ENCODE measurements around the gene SMAD5.

SMAD5 gene

GRCh38 chr5:136200130-136200529 lies 67.5 kb downstream of the SMAD5 start:
- TF ChIP-seq, protein P1, sequence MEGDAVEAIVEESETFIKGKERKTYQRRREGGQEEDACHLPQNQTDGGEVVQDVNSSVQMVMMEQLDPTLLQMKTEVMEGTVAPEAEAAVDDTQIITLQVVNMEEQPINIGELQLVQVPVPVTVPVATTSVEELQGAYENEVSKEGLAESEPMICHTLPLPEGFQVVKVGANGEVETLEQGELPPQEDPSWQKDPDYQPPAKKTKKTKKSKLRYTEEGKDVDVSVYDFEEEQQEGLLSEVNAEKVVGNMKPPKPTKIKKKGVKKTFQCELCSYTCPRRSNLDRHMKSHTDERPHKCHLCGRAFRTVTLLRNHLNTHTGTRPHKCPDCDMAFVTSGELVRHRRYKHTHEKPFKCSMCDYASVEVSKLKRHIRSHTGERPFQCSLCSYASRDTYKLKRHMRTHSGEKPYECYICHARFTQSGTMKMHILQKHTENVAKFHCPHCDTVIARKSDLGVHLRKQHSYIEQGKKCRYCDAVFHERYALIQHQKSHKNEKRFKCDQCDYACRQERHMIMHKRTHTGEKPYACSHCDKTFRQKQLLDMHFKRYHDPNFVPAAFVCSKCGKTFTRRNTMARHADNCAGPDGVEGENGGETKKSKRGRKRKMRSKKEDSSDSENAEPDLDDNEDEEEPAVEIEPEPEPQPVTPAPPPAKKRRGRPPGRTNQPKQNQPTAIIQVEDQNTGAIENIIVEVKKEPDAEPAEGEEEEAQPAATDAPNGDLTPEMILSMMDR (IDR thresholded peaks at IDR 0.05; ENCODE audit: insufficient read depth, low read length, poor library complexity, severe bottlenecking) = no peak
- no peak for DNase-seq (ENCODE audit: extremely low read depth, insufficient read length)
- Histone ChIP-seq H3K4me3 (replicated peaks; ENCODE audit: low read depth, low read length) (no peak overlapping the region), H3K27me3 (replicated peaks; ENCODE audit: control insufficient read depth, insufficient read depth, low read length) (peaks cover 2% of the 10 kb centered on the region), H3K36me3 (ENCODE audit: control insufficient read depth, insufficient read depth, low read length) (no peaks in the 10 kb centered on the region)

DNA sequence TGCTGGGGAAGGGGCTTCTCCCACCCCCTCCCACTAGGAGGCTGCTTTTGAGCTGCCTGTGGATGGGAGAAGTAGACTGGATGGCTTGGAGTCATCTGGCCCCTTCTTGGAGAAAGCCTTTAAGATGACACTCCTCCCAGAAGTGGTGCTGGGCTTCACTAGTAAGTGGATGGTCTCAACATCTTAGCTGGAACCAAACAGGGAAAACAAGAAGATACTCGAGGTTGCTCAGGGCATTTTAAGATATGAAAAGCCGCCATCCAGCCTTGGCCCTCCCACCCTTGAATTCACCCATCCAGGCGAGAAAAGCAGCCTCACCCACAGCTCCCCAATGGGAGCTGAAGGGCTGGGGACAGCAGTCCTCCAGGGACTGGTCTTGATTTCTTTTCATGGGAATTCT lies 68.1 kb downstream of the SMAD5 start:
- TF ChIP-seq, protein P1 (IDR thresholded peaks at IDR 0.05; ENCODE audit: insufficient read depth, low read length, poor library complexity, severe bottlenecking) = no peak
- no peak for DNase-seq (ENCODE audit: extremely low read depth, insufficient read length)
- H3K4me3 ChIP-seq (replicated peaks; ENCODE audit: low read depth, low read length) = no peak overlapping the region
- H3K36me3 ChIP-seq (ENCODE audit: control insufficient read depth, insufficient read depth, low read length) = no peaks in the 10 kb centered on the region
- peaks cover 2% of the 10 kb centered on the region for H3K27me3 ChIP-seq (replicated peaks; ENCODE audit: control insufficient read depth, insufficient read depth, low read length)

GRCh38 chr5:136201870-136202269 lies 69.2 kb downstream of the SMAD5 start:
- TF ChIP-seq, protein P1 (IDR thresholded peaks at IDR 0.05; ENCODE audit: insufficient read depth, low read length, poor library complexity, severe bottlenecking) = no peak
- H3K27me3 ChIP-seq (replicated peaks; ENCODE audit: control insufficient read depth, insufficient read depth, low read length) = peaks cover 2% of the 10 kb centered on the region
- DNase-seq (ENCODE audit: extremely low read depth, insufficient read length) = no peak
- no peak overlapping the region for H3K4me3 ChIP-seq (replicated peaks; ENCODE audit: low read depth, low read length)
- H3K36me3 ChIP-seq (ENCODE audit: control insufficient read depth, insufficient read depth, low read length) = no peaks in the 10 kb centered on the region

DNA sequence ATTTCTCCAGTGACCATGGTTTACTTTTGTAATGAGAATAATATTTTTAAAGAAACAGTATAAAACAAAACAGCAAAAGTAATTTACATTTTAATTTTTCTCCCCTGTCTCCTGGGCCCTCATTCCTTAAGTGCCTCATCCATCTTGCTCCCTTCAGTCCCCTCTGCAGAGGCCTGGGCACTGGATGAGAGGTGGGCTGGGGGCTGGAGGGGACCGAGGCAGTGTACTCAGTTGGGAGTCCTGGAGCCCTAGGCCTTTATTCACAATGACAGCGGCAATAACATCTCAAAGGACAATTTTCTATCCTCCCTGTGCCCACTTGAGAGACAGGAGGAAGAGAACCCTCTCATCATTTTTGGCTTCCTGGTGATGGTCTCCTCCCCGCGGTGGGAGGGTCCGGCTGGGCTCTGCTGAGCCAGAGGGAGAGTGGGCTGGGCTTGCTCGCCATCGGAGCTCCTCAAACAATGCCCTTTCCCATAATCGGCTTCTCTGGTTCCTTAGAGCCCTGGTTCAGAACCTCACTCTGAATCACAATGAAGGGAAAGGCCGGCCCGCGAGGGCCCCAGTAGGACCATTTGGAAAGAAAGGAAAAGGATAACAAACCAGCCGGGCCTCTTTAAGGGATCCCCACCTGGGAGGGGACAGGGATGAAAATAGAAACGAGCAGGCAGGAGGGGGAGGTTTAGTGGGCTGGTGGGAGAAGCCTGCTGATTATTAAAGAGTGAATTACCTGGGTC lies 70.0 kb downstream of the SMAD5 start:
- Histone ChIP-seq H3K36me3 (ENCODE audit: control insufficient read depth, insufficient read depth, low read length) (no peaks in the 10 kb centered on the region), H3K27me3 (replicated peaks; ENCODE audit: control insufficient read depth, insufficient read depth, low read length) (peaks cover 2% of the 10 kb centered on the region), H3K4me3 (replicated peaks; ENCODE audit: low read depth, low read length) (no peak overlapping the region)
- DNase-seq (ENCODE audit: extremely low read depth, insufficient read length) = no peak
- TF ChIP-seq, protein P1 (IDR thresholded peaks at IDR 0.05; ENCODE audit: insufficient read depth, low read length, poor library complexity, severe bottlenecking) = no peak

GRCh38 chr5:136203303-136203922 lies 70.8 kb downstream of the SMAD5 start:
- peaks cover 2% of the 10 kb centered on the region for H3K27me3 ChIP-seq (replicated peaks; ENCODE audit: control insufficient read depth, insufficient read depth, low read length)
- no peaks in the 10 kb centered on the region for H3K36me3 ChIP-seq (ENCODE audit: control insufficient read depth, insufficient read depth, low read length)
- TF ChIP-seq, protein P1 (IDR thresholded peaks at IDR 0.05; ENCODE audit: insufficient read depth, low read length, poor library complexity, severe bottlenecking) = no peak
- H3K4me3 ChIP-seq (replicated peaks; ENCODE audit: low read depth, low read length) = no peak overlapping the region
- DNase-seq (ENCODE audit: extremely low read depth, insufficient read length) = no peak
